ENCODE measurements around the gene ZFYVE9. TPM values are rescaled to one million over a fixed set of nuclear protein-coding genes. Genes with fewer than 3 reads are reported as not detected.

The ZFYVE9 gene
- total RNA-seq, 1 donor from 2014 or later: 17.9 TPM

DNA sequence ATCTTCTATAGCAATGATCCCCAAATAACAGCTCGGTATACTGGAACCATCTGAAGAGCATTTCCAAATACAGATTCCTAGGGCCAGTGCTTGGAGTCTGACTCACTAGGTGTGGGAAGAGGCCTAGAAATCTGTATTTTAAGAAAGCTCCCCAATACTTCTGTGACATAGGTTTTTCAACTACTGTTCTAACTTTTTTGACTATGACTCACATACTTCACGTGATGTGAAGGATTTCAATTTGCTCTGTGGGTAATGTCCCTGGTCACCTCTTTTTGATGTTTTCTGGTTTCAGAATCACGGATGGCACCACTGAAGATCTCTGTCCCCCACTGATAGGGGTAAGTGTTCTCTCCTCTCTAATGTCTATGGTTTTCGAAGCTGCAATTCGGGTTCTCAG is 251.3 kb downstream of the ZFYVE9 start:
- Histone ChIP-seq H3K27ac (replicated peaks) (no peak overlapping the region), H3K27me3 (ENCODE audit: low read depth) (no peaks in the 10 kb centered on the region), H3K4me1 (no peaks in the 10 kb centered on the region), H3K4me3 (no peak overlapping the region), H3K9me3 (replicated peaks) (no peaks in the 10 kb centered on the region), H3K36me3 (no peaks in the 10 kb centered on the region)
- no peak for DNase-seq
- TF ChIP-seq, protein P1, sequence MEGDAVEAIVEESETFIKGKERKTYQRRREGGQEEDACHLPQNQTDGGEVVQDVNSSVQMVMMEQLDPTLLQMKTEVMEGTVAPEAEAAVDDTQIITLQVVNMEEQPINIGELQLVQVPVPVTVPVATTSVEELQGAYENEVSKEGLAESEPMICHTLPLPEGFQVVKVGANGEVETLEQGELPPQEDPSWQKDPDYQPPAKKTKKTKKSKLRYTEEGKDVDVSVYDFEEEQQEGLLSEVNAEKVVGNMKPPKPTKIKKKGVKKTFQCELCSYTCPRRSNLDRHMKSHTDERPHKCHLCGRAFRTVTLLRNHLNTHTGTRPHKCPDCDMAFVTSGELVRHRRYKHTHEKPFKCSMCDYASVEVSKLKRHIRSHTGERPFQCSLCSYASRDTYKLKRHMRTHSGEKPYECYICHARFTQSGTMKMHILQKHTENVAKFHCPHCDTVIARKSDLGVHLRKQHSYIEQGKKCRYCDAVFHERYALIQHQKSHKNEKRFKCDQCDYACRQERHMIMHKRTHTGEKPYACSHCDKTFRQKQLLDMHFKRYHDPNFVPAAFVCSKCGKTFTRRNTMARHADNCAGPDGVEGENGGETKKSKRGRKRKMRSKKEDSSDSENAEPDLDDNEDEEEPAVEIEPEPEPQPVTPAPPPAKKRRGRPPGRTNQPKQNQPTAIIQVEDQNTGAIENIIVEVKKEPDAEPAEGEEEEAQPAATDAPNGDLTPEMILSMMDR (IDR thresholded peaks at IDR 0.05; ENCODE audit: borderline replicate concordance): no peak
- intact Hi-C loops (cut with micrococcal nuclease): no loop called here

Other genes starting within 250 kb of the ZFYVE9 start
- gene RAB3B, start 151.4 kb upstream of the ZFYVE9 start, total RNA-seq: not detected
- gene KTI12, start 108.3 kb upstream of the ZFYVE9 start, total RNA-seq: 3.2 TPM
- 25.7 TPM for gene TXNDC12, start 86.9 kb upstream of the ZFYVE9 start, total RNA-seq
- 25.9 TPM for gene BTF3L4, start 85.8 kb upstream of the ZFYVE9 start, total RNA-seq
- gene CC2D1B, start 224.1 kb downstream of the ZFYVE9 start, total RNA-seq: 15.3 TPM

Data from left ventricle myocardium inferior (tissue), 1 donor.